Muscle layer of duodenum (tissue), 2 donors: Measurements from ENCODE around the gene GOLGA6L6.
"Not testable (repeated sequence)": the region's sequence is repeated elsewhere in the genome, so short reads cannot be mapped to it uniquely, and the experiment has no call there.

Experiments used
- H3K27ac ChIP-seq: one replicate; pipeline ENCODE4 v1.7.0; 2013; ENCODE audit warnings: mild to moderate bottlenecking, low read length
- H3K27me3 ChIP-seq: one replicate; pipeline ENCODE4 v1.7.0; 2013; ENCODE audit warnings: low read depth, mild to moderate bottlenecking, control low read depth, low read length
- H3K36me3 ChIP-seq, 2 donors: one replicate each; pipeline ENCODE4 v1.7.0; 2013; ENCODE audit warnings: low read length in 2 of 2, control low read depth in 1 of 2, mild to moderate bottlenecking in 1 of 2; ENCODE audit not compliant: insufficient read depth in 2 of 2, control insufficient read depth in 1 of 2
- H3K4me1 ChIP-seq, 2 donors: one replicate each; pipeline ENCODE4 v1.7.0; 2013; ENCODE audit warnings: low read length in 2 of 2, mild to moderate bottlenecking in 2 of 2, control low read depth in 1 of 2, moderate library complexity in 1 of 2; ENCODE audit not compliant: insufficient read depth in 2 of 2, control insufficient read depth in 1 of 2
- H3K4me3 ChIP-seq, 2 donors: one replicate each; pipeline ENCODE4 v1.7.0; 2013; ENCODE audit warnings: low read length in 2 of 2, low read depth in 1 of 2, mild to moderate bottlenecking in 1 of 2
- H3K9me3 ChIP-seq, 2 donors: one replicate each; pipeline ENCODE4 v1.7.0; 2013; ENCODE audit warnings: low read length in 2 of 2, control low read depth in 1 of 2, mild to moderate bottlenecking in 1 of 2; ENCODE audit not compliant: control insufficient read depth in 1 of 2
- donor health status: healthy.

GOLGA6L6 gene, protein sequence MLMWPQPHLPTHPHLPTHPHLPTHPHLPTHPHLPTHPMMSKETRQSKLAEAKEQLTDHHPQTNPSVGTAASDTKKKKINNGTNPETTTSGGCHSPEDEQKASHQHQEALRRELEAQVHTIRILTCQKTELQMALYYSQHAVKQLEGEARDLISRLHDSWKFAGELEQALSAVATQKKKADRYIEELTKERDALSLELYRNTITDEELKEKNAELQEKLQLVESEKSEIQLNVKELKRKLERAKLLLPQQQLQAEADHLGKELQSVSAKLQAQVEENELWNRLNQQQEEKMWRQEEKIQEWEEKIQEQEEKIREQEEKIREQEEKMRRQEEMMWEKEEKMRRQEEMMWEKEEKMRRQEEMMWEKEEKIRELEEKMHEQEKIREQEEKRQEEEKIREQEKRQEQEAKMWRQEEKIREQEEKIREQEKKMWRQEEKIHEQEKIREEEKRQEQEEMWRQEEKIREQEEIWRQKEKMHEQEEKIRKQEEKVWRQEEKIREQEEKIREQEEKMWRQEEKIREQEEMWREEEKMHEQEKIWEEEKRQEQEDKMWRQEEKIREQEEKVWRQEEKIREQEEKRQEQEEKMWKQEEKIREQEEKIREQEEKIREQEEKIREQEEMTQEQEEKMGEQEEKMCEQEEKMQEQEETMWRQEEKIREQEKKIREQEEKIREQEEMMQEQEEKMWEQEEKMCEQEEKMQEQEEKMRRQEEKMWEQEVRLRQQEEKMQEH

DNA sequence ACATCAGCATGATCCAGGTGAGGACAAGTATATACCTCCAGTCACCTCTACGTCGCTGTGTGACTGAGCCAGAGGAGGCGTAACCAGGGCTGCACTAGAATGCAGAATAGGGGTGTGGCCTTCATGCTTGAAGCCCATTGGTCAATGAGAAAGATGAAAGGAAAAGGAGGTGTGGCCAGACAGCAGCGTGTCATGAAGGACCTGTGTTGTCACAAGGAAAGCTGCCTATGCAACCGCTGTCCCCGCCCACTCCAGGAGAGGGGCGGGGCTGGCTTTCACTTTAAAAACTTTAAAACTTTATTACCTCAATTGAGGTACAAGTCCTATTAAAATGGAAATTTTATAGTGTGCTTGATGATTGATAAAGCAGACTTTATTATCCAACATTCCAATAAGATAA lies at the start of gene GOLGA6L6:
Gene GOLGA6L6 (minus strand): TSS at position 101 of the 400 bp plus-strand sequence. CDS start 91 bp downstream, at position 10.
- not testable (repeated sequence) for H3K27ac ChIP-seq, H3K4me1 ChIP-seq, H3K27me3 ChIP-seq, H3K4me3 ChIP-seq, H3K9me3 ChIP-seq, H3K36me3 ChIP-seq

GRCh38 chr15:20590069-20590468 lies 48.5 kb upstream of the GOLGA6L6 start:
- H3K27ac ChIP-seq, H3K4me3 ChIP-seq, H3K9me3 ChIP-seq, H3K27me3 ChIP-seq, H3K4me1 ChIP-seq, H3K36me3 ChIP-seq: not testable (repeated sequence)

- not testable (repeated sequence) for H3K27me3 ChIP-seq, H3K9me3 ChIP-seq, H3K4me3 ChIP-seq, H3K36me3 ChIP-seq, H3K4me1 ChIP-seq, H3K27ac ChIP-seq
These were observed 45.2 kb upstream of the GOLGA6L6 start for GRCh38 chr15:20586821-20587220.

GRCh38 chr15:20582726-20583115 lies 41.1 kb upstream of the GOLGA6L6 start:
- not testable (repeated sequence) for H3K4me1 ChIP-seq, H3K36me3 ChIP-seq, H3K4me3 ChIP-seq, H3K27me3 ChIP-seq, H3K27ac ChIP-seq, H3K9me3 ChIP-seq

GRCh38 chr15:20582109-20582725 lies 40.6 kb upstream of the GOLGA6L6 start:
- H3K4me3 ChIP-seq, H3K4me1 ChIP-seq, H3K27ac ChIP-seq, H3K36me3 ChIP-seq, H3K9me3 ChIP-seq, H3K27me3 ChIP-seq: not testable (repeated sequence)

DNA sequence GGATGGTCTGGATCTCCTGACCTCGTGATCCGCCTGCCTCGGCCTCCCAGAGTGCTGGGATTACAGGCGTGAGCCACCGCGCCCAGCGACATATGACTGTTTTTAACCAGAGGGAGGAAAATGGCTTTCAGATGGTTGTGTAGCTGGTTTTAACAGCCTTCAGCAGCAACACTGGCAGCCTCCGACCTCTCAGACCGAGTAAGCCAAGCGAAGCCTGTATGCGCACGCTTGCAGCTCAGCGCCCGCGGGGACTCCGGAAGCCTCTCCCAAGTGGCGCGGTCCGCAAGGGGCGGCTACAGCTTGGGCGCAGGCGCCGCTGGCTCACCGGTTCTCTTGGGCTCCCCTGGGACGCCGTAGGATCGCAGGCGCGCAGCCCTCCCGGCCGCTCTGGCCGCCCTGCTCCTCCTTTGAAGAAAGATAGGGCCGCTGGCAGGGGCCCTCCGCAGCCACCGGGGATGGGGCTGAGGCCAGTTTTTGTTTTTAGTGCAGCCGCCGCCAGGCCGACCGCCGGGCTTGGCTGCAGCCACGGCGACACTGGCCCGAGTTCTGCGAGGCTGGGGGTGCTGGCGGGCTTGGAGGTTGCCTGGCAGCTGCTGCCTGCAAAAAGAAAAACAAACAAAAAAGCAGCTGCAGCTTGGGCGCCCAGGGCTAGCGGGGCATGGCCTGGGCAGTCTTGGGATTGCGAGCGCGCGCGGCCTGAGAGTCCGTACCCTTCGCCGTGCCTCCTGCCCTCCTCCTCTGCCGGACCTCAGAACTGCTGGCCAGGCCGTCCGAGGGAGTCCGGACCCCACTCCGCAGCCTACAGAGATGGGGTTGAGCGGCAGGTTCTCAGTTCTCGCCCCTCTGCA lies 39.9 kb upstream of the GOLGA6L6 start:
- not testable (repeated sequence) for H3K4me1 ChIP-seq, H3K4me3 ChIP-seq, H3K27ac ChIP-seq, H3K9me3 ChIP-seq, H3K27me3 ChIP-seq, H3K36me3 ChIP-seq

DNA sequence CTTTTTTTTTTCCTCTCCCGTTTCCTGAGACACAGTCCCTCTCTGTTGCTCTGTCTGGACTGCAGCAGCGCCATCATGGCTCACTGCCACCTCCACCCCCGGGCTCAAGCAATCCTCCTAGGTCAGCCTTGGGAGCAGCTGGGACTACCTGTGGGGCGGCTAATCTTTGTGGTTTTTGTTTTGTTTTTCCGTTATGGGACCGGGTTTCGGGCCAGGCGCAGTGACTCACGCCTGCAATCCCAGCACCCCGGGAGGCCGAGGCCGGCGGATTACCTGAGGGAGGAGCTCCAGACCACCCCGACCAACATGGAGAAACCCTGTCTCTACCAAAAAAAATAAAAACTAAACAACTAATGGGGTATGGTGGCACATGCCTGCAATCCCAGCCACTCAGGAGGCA lies 38.1 kb upstream of the GOLGA6L6 start:
- not testable (repeated sequence) for H3K36me3 ChIP-seq, H3K4me3 ChIP-seq, H3K4me1 ChIP-seq, H3K27ac ChIP-seq, H3K27me3 ChIP-seq, H3K9me3 ChIP-seq

DNA sequence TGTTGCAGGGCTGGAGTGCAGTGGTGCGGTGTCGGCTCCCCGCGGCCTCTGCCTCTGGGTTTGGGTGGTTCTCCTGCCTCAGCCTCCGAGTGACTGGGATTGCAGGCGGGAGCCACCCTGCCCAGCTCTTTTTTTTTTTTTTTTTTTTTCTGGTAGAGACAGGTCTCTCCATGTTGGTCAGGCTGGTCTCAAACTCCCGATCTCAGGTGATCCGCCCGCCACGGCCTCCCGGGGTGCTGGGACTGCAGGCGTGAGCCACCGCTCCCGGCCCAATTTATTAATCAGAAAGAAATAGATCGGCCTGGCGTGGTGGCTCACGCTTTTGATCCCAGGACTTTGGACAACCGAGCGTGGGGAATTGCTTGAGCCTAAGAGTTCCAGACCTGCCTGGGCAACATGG lies 9.7 kb upstream of the GOLGA6L6 start:
- not testable (repeated sequence) for H3K4me3 ChIP-seq, H3K27me3 ChIP-seq, H3K9me3 ChIP-seq, H3K4me1 ChIP-seq, H3K36me3 ChIP-seq, H3K27ac ChIP-seq

- H3K4me1 ChIP-seq, H3K36me3 ChIP-seq, H3K27me3 ChIP-seq, H3K4me3 ChIP-seq, H3K27ac ChIP-seq, H3K9me3 ChIP-seq: not testable (repeated sequence)
These were observed 35.5 kb downstream of the GOLGA6L6 start for GRCh38 chr15:20505926-20506658.

- H3K27ac ChIP-seq, H3K36me3 ChIP-seq, H3K27me3 ChIP-seq, H3K9me3 ChIP-seq, H3K4me1 ChIP-seq, H3K4me3 ChIP-seq: not testable (repeated sequence)
These were observed 38.8 kb downstream of the GOLGA6L6 start for GRCh38 chr15:20502839-20503238.
